Stimulated activated CD8-positive, alpha-beta memory T cell treated with anti-CD3 and anti-CD28 coated beads, Interleukin-7, amount 100 ng/mL, for 4 hours (primary cell): ENCODE data around the gene KLK3.
"Not testable (repeated sequence)": the region's sequence is repeated elsewhere in the genome, so short reads cannot be mapped to it uniquely, and the experiment has no call there.

ENCODE experiments used
- DNase-seq, 2 donors: peaks; one replicate each; pipeline ENCODE4 v3.0.0-alpha.2; 2020; ENCODE audit warnings: low read depth in 2 of 2

Gene KLK3

DNA sequence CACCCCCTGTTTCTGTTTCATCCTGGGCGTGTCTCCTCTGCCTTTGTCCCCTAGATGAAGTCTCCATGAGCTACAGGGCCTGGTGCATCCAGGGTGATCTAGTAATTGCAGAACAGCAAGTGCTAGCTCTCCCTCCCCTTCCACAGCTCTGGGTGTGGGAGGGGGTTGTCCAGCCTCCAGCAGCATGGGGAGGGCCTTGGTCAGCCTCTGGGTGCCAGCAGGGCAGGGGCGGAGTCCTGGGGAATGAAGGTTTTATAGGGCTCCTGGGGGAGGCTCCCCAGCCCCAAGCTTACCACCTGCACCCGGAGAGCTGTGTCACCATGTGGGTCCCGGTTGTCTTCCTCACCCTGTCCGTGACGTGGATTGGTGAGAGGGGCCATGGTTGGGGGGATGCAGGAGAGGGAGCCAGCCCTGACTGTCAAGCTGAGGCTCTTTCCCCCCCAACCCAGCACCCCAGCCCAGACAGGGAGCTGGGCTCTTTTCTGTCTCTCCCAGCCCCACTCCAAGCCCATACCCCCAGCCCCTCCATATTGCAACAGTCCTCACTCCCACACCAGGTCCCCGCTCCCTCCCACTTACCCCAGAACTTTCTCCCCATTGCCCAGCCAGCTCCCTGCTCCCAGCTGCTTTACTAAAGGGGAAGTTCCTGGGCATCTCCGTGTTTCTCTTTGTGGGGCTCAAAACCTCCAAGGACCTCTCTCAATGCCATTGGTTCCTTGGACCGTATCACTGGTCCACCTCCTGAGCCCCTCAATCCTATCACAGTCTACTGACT is at the start of gene KLK3:
TSS of gene KLK3 (plus strand) at position 280 of the 775 bp plus-strand sequence. CDS start at position 321, 41 bp downstream.
- no peak for DNase-seq

DNA sequence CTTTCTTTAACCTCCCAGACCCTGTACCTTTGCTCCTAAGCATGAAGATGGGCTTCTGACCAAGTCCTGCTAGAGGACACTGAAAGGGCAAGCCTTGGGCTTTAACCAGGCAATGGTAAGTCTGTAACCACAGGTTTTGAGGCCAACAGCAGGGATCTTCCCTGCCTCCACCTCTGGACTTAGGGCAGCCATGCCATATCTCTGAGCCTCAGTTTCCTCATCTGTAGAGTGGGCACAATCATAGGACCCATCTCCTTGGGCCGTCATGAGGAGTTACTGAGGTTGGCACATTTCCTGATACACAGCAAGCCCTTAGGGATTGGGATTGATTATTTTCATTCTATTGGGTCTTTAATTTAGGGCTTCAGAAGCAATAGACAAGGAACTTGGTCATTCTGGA is 45.9 kb upstream of the KLK3 start:
- no peak for DNase-seq

DNA sequence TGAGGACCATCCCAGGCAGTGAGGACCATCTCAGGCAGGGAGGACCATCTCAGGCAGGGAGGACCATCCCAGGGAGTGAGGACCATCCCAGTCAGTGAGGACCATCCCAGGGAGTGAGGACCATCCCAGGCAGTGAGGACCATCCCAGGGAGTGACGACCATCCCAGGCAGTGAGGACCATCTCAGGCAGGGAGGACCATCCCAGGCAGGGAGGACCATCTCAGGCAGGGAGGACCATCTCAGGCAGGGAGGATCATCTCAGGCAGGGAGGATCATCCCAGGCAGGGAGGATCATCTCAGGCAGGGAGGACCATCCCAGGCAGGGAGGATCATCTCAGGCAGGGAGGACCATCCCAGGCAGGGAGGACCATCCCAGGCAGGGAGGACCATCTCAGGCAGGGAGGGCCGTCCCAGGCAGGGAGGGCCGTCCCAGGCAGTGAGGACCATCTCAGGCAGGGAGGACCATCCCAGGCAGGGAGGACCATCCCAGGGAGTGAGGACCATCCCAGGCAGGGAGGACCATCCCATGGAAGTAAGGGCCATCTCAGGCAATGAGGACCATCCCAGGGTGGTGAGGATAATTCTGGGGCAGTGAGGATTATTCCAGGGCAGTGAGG is 43.0 kb upstream of the KLK3 start:
- not testable (repeated sequence) for DNase-seq

DNA sequence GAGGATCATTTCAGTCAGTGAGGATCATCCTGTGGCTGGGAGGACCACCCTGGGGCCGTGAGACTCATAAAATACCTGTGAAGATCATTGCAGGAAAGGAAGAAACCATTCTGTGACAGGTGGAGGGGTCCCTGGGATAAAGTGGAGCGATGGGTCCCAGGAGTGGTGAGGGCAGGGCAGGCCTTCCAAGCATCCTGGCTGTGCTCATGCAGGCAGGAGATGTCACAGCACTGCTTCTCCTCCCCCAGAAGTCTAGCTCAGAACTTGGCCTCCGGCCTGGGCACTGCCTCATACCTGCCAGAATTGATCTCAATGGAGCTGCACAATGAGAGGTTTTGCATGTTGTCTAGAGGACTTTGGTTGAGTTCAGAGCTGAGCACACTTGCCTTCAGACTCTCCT is 42.2 kb upstream of the KLK3 start:
- no peak for DNase-seq

DNA sequence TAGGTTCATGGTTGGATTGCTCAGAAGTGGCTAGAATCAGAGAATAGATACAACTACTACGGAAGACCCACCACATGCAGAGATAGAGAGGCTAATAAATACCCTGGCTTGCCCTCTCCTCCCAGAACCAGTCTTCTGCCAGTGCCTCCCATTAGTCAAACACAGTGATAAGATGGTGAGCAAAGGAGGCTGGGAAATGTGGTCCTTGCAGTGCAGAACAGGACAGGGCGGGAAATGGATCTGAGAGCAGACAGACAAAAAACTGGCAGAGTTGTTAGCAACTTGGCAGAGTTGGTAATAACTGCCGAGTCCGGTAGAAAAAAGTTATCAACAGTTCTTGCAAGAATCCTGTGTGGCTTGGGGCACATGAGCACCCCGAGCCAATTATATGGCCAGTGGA is 39.8 kb upstream of the KLK3 start:
- no peak for DNase-seq

DNA sequence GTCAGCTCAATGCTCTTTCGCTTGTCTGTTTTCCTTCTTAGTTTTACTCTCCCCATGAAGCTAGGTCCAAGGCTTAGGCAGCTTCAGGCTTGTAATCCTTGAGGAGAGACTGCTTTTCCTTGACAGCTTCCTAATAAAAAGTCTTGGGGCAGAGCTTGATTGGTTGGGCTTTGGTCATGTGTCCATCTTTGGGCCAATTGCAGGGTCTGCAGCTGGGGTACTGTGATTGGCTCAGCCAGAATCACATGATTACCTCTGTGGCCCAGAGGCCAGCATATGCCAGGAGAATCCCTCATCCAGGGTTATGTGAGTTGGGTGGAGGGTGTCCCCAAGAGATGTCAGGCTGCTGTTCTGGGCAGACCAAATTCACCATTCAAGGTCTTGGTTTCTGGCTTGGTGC is 39.3 kb upstream of the KLK3 start:
- DNase-seq = no peak

DNA sequence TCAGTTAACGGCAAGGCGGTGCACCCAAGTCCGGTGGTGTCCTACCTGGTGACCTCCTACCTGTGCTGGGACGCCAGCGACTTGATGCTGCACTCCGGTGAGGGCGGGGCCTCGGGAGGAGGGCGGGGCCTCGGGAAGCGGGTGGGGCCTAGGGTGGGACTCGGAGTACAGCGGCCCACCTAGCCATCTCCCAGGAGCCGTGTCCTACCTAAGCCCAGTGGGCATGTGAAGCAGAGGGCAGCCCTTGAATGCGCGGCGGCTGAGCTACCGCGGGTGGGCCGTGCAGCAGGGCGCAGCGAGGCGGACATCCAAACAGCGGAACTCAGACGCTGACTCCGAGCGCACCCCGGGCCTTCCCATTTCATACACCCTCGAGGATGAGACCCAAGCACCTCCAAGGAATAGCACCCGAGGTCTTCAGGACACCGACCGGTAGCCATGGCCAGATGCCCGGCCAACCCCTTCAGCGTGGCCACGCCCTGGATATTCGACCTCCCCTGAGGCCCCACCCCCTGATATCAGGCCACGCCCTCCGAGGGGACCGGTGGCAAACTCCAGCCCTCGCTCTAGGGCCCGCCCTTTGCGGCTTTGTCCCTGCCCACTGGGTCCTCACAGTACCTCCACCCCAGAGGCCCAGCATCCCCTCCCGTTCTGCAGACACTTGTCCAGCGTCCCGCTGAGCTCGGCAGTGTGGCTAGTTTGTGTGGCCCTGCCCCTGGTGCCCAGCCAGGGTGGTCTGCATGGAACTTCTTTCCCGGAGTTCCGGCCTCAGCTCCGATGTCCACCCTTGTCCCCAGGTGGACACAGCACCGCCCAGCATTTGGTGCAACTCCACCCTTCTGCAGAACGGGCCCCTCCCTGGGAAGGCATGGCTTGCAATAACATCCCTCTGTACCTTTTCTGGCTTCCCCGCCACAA is 36.5 kb upstream of the KLK3 start:
- DNase-seq = no peak

DNA sequence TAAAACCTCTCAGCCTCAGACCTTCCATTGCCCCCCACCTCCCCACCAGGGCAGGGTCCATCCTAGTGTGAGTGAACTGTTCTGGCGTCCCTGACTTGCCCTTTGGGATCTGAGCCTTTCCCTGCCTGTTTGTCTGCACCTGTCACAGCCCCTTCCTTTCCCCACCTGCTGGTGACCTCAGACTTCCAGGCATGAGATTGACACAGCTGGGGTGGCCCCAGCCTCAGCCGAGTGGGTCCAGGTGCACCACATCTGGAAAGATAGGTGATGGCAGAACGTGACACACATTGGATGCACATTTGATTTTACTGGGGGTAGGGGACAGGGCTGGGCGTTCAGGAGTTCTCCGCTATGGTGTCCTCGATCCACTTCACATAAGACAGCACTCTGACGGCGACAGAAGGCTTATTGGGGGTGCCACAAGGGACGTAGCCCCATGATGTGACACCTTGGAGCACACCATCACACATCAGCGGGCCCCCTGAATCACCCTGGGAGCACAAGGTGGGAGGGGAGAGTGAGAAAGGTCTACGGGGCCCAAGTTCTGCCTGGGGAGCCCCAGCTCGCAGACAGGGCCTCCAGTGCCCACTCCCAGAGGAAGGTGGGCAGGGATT is 35.7 kb upstream of the KLK3 start:
- DNase-seq = no peak

DNA sequence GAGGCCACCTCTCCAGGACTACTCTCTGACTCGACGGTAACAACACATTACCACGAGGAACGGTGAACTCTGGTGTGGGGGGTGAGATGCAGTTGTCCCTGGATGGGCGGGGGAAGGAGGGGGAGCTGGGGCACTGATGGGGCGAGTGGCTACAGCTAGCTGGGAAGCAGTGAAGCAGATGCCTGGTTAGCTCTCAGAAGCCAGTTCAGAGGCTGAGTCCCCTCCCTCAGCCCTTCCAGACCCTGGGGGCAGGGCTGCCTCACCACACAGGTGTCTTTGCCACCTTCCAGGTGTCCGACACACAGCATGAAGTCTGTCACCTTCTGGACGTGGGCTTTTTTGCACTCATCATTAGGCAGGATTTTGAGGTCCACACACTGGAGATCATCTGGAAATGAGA is 35.1 kb upstream of the KLK3 start:
- DNase-seq = no peak

DNA sequence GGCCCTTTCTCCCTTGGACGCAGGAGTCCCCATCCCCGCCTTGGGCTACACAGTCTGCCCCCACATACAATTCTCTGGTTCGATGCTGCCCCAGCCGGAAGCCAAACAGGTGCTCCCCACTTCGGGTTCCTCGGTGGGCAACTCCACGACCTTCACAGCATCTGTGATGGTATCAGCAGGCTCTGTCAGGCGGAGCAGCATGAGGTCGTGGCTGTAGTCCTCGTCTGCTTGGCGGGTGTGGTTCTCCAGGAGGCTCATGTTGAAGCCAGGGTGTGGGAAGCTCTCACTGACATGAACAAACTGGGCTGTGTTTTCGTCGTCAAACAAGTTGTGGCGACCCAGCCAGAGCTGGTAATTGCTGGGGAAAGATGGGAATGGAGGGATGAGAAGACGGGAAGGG is 34.6 kb upstream of the KLK3 start:
- DNase-seq = no peak

DNA sequence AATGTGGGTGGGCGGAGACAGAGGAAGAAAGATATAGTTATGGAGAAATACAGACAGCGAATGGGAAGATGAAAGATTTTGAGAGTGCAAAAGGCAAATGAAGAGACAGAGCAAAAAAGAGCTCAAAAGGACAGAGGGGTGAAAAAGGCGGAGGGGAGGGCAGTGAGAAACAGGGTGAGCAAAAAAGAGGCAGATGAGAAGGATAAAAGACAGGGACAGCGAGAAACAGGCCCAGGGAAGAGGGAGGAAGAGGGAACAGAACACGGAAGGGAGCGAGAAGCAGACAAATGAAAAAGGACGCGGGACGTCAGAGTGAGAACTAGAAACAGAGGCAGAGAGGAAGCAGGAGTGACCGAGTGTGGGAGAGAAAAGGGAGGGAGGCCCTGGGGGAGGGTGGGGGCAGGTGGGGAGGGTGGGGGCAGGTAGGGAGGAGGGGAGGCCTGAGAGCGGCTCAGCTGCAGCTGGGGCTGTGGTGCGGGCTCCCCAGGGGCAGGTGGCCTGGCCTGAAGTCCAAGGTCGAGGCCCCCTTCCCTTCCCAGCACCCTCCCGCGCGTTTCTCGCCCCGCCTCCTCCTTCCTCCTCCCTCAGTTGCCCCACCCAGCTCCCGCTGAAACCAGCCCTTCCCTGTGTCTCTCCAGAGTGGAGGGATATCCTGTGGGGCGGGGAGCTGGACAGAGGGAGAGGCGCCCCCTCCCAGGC is 34.0 kb upstream of the KLK3 start:
- no peak for DNase-seq

DNA sequence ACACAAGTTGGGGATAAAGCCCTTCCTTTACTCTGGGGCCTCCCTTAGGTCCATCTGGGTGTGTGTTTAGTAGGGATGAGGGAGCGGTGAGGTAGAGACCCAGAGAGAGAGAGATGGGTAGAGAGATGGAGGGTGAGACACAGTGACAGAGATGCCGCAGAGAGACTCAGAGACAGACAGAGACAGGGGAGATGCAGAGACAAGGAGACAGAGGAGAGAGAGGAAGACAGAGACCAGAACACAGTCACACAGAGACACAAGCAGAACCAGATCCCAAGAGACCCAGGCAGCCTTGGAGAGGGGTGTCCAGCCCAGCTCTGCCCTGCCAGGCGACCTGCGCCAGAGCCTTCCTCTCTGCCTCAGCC is 33.5 kb upstream of the KLK3 start:
- DNase-seq = no peak

DNA sequence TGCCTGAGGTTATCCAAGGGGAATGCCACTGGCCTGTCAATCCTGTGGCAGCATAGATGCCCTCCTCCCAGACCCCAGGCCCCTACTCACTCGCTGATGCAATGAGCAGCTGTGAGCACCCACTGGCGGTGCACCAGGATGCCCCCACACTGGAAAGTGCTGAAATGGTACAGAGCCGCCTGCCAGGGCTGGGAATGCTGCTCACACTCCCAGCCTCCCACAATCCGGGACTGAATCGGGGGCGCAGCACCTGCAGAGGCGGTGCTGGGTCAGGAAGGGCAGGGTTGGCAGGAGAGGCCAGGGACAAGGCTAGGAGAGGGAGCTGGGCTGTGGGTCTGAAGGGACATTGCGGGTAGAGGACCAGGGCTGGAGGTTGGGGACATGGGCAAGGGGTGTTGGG is 33.1 kb upstream of the KLK3 start:
- no peak for DNase-seq

DNA sequence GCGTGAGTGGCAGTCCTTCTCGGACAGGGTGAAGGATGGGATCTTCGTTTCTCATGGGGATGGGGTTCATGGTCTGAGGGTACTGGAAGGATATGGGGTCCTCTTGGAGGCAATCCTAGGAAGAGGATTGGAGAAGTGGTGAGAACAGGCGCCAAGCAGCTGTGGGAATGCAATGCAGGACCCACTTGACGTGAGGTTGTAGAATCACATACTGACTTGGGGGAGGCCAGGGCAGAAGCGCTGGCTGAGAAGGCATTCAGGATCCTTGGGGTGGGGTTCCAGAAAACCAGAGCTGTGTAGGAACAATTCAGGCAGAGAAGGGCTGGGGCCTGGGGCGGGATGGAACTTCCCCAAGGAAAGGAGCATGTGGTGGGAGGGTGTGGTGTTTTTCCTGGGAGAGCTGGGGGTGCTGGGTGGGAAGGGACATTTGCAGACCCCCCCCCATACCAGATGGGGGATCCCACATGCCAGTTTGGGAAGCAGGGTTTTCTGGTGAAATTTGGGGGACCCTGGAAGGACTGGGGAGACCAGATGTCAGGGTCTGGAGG is 32.0 kb upstream of the KLK3 start:
- no peak for DNase-seq

DNA sequence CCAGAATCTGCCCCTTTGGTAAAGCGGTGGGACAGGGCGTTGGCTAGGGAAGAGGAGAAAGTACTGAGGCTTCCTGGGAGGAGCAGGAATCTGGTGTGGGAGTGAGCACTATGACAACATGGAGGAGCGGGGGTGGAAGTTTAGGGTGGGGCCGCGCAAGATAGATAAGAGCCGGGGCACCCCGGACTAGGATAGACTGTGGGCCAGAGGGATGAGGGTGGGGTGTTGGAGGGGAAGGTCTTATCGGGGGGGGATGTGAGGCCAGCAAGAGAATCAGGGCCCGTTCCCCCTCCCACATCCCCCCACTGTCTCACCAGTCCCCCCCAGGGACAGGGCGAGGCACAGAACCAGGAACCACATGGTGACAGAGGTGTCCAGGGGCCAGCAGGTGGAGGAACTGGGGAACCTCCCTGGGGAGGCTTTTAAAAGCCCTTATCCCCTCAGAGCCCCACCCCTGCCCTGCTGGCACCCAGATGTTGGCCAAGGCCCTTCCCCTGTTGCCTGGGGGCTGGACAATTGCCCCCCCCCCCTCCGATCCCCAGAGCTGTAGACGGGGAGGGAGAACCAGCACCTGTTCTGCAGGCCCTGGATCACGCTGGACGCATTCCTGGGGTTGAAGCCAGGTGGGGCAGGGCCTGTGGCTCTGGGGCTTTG is 31.2 kb upstream of the KLK3 start, which contains the start of gene KLK1:
TSS of gene KLK1 (minus strand) at position 399 of the 654 bp plus-strand sequence. CDS start at position 360, 39 bp downstream.
- DNase-seq = no peak

DNA sequence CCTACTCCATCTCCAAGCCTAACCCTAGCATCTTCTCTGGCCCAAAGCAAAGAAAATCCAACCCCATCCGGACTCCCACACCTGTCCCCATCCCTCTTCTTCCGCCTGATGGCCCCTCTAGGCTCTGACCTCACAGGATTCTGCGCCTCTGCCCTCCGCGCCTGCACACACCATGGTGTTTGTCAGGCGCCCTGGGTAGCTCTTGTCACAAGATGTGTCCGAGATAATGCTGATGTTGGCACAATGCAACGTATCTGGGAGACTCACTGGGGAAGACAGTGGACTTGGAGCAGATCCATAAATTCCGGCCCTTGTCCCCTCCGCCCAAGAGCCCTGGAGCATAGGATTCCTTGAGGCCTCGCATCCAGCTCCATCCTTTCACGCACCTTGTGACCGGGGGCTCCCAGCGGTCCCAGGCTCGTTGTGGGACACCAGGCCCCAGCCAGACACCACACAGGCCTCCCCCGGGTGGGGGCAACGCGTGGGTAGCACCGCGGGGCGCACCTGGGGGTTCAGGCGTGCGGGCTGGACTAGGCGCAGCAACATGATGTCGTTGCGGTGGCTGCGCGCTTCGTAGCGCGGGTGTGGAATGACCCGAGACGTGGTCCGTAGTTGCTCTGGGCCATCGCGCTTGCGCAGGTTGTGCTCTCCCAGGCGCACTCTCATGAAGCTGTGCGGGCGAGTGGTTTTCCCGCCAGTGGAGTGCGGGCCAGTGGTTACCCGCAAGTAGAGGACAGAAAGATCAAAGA is 28.0 kb upstream of the KLK3 start:
- DNase-seq = no peak

DNA sequence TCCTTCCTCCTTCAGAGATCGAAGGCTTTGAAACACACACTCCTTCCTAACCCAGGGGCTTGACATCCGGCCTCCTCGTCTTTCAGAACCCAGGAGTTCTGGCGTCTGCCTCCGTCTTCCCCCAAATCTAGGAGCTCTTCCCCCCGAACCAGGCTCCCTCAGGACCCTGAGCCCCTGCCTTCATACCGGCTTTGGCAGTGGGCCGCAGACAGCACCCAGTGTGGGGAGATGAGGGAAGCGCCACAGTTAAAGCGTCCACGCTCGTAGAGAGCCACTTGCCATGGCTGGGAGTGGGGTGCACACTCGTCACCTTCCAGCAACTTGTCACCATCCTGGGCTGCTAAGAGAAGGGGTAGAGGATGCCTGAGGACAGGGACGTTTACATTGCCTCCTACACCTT is 27.2 kb upstream of the KLK3 start:
- DNase-seq = no peak

DNA sequence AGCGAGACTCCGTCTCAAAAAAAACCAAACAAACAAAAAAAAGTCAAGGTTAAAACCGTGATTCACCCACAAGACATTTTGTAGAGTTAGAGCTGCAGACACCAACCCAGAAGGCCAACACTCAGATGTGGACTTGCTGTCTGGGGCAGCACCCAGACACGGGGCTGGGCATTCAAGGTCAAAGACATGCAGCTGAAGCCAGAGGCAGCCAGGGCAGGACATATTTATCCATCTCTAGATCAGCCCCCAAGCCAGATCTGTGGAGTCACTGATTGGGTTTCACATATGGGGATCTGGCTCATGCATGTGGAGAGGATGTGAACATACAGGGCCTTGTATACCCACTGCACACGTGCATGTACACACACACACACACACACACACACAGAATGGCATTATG is 24.9 kb upstream of the KLK3 start:
- no peak for DNase-seq

DNA sequence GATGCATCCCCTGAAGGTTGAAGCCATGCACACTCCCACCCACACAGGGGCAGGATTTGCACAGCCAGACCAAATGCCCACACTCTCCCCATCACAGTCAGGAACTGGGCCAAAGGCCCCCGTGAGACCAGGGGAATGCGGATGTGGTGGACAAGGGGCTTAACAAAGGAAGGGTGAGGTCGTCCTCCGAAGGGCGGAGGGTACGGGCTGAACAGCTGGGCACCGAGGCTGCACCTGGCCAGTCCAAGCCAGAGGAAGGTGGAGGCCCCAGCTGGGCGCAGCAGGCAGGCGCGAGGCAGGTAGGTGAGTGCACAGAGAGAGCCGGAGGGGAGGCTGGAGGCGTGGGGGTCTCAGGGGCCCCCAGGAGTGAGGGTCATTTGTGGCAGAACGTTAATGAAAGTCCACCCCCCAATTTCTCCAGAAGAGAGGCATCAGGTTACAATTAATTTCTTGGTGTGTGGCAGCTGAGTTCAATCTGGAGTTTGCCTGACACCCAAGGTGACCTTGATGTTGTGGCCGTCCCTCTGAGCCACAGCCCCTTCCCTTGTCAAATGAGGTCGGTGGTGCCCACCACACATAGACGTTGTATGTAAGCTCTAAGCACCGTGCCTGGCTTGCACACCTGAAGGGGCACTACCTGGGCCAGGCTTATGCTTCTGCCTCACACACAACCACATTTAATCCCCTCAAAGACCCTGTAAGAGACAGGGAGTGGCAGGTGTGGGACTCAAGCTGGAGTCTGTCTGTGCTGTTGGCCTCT is 24.3 kb upstream of the KLK3 start:
- DNase-seq = no peak
